Dermis blood vessel endothelial cell (primary cell): ENCODE data around the gene CRACR2A. TPM values are rescaled to one million over a fixed set of nuclear protein-coding genes. Genes with fewer than 3 reads are reported as not detected.

ENCODE experiments used
- DNase-seq: peaks from one replicate; pipeline ENCODE4 v3.0.0; 2010
- total RNA-seq: library from RNA; depleted of rRNA; stranded (reverse); fragments of >200 nt; gene quantifications from 2 replicates; pipeline ENCODE4 v1.2.3, GENCODE V29; 2014

The CRACR2A gene
- total RNA-seq, 1 donor from 2014 or later: 8.8 TPM

GRCh38 chr12:3595721-3596120 lies 157.2 kb downstream of the CRACR2A start:
- DNase-seq: no peak

- no peak for DNase-seq
Observed at GRCh38 chr12:3594966-3595365, 157.9 kb downstream of the CRACR2A start.

GRCh38 chr12:3593906-3594483 lies 158.9 kb downstream of the CRACR2A start:
- DNase-seq: no peak

- no peak for DNase-seq
Observed at GRCh38 chr12:3592856-3593625, 159.9 kb downstream of the CRACR2A start.

DNA sequence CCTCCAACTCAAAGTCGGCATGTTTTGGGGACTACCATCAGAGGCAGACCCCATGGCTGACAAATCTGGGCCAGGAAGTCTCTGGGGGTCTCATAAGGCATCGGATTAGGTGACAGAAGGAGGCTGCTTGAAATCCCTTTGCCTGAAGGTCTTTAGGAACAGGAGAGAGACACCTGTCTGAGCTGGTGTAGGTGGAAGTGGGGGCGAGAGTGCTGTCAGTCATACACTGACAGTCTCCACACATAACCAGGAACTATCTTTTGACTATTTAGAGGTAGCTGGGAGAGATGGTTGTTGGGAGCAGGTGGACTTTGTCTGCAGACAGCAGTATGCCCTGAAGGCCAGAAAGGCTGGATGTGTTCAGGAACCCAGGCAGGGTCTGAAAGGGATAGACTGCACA lies 163.2 kb downstream of the CRACR2A start:
- no peak for DNase-seq

DNA sequence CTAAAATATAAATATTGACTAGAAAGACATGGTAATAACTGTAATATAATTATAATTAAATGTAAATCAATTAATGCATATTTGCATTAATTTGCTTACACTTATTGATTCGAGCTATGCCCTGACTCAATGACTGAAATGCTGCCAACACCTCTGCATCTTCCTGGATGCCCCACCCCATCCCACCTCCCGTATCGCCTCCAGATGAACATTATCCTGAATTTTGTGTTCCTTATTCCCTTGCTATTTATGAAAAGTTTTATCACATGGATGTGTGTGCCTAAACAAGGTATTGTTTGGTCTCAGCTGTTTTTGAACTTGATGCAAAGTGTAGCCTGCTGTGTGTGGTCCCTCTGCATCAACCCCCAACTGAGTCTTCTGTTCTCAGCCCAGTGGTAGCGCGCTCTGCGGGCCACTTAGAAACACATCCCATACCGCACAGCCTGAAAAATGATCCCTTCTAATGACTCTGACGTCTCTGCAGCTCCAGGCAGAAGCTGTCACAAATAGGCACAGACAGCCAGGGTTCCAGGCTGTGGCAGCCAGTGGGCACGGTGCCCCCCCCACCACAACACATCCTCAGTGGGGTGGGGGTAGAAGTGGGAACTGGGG lies 165.4 kb downstream of the CRACR2A start:
- DNase-seq: no peak

DNA sequence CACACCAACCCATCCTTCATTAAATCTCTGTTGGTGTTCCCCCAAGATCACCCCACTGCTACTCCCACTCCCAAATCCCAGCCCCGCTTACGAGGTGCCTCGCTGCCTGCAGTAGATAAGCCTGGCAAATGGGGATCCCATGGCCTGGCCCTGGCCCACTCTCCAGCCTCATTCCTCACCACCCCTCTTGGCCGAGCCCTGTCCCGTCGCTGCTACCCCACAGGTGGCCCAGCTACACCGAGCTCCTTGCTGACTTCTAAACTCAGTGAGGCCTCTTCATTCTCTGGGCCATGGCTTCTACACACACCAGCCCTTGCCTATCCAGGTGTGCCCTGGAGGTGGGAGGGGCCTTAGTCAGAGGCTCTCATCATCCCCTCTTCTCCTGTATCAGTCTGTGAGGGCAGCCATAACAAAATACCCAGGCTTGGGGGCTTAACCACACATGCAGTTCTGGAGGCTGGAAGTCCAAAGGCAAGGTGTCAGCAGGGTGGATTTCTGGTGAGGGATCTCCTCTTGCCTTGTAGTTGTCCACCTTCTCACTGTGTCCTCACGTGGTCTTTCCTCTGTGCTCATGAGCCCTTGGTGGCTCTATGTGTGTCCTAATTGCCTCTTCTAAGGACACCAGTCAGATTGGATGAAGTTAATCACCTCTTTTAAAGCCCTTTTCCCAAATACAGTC lies 169.1 kb downstream of the CRACR2A start:
- DNase-seq: no peak

DNA sequence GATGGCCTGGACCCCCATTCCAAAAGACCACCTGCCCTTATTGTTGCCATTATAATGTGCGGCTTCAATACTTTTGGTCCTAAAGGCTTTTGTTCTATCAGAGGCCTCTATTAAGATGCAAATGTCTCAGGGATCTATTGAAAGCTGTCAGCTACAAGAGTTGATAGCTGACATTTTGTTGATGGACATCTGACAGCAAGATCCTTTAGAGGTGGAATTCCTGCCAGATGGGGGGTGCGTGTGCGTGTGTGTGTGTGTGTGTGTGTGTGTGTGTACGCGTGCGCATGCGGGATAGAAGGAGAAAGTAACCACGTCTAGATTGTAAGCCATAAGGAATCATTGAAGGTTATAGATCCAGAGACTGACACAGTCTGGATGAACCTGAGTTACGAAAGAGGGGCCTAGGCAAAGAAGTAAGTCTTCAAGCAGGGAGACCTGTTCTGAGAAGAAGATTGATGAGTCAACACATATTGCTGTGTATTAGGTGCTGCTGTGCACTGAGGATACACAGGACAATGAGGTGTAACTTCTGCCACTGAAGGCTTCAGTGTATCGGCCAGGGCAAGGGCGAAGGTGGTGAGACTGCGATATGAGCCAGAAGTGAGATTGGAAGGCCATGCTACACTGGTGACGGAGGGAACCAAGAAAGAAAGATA lies 172.7 kb downstream of the CRACR2A start:
- no peak for DNase-seq

GRCh38 chr12:3579446-3580093 lies 173.3 kb downstream of the CRACR2A start:
- DNase-seq: no peak

DNA sequence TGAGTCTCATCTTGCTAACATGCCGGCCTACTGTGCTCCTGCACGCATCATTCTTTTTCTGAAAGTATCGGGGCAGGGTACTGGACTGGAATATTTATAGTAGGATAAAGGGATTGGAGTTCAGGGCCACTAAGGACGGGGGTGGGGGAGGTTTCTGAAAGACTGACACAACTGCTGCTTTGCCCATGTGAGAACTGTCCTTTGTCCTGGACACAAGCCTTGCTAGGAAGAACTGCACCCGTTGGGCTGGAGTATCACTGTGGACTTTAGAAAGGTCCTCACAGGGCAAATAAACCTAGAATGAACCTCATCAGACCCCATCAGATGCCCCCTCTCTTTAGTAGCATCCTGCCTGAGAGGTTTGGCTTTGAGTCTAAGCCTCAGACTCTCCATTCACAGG lies 174.4 kb downstream of the CRACR2A start:
- DNase-seq: no peak

DNA sequence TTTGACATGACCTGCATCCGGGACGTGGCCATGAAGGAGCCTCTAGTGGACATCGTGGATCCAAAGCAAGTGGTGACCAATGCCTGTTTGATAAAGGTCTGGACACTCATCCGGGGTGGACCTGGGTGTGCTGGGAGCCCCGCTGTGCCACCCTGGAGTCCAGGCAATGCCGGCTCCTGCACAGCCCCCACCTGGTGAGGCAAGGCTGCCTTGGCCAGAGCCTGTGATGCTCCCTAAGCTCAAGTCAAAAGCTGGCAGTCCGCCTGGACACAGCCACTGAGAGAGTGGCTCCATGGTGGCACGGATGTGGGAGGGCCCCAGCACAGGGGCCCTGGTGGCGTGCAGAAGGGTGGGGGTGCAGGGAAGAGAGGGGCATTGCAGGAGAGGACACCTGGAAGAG lies 176.0 kb downstream of the CRACR2A start:
- no peak for DNase-seq

DNA sequence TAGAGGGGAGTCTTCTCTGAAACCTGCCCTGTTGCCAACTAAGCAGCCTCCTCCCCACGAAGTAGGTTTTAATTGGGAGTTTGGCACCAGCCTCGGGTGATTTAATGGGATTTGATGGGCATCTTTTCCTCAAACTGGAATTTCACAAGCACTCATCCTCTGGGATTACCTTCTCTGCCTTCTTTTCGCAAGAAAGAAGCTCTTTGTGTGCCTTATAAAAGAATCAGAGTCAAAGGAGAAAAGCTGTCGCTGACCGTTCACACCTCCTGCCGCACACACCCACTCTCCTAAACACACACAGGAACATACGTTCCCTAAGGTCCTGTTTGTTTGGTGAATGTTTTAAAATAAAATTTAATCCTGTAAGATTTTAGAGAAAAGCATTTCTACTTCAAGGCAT lies 177.9 kb downstream of the CRACR2A start:
- DNase-seq: no peak

DNA sequence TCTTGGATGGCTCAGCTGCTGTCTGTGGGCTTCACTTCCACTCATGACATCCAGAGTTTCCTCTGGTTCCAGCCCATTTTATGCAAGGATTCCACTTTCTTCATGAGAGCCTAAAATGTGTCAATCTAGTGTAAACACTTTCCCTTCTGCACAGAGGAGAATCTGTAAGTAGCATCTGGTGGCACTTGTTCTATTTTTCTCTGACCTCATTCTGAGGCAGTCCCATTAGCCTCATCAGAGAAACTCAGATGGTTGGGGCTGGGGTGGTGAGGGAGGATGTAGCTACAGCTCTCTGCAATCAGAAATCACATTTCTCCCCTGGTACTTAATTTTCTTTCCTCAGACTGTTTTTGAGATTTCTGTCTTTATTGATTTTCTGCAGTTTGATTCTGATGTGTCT lies 180.3 kb downstream of the CRACR2A start:
- DNase-seq: no peak

DNA sequence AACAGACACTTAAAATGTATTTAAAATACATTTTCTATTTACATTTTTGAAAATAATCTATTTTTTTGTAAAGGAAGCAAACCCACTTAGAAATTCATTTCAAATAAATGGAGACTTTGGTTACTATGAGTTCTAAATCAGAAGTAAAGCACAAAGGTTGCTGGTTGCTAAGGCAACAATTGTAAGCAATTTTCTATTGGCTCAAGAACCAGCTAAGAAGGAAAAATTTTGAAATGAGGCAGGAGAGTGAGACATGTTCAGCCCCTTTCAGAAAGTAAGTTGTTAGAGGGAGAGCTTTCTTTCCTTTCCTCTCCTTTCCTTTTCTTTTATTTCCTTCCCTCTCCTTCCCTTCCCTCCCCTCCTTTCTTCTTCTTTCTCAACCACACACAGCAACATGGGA lies 181.2 kb downstream of the CRACR2A start:
- DNase-seq: no peak

DNA sequence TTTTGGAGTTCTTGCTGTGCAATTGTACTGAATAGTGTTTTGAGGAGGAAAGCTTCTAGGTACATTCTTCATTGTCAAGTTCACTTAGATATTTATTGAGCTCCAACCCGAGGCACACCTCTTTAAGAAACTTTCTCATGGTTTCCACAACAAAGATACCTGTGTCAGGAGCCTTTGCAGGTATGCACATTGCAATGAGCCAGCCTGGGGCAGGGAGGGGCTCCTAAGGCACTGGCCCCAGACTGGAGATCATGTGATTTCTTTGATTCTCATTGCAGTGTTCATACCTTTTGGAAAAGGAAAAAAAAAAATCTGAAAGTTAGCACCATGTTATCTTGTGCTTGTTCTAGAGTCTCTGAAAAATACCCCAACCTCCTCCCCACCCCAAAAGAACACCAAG lies 181.6 kb downstream of the CRACR2A start:
- DNase-seq: no peak

DNA sequence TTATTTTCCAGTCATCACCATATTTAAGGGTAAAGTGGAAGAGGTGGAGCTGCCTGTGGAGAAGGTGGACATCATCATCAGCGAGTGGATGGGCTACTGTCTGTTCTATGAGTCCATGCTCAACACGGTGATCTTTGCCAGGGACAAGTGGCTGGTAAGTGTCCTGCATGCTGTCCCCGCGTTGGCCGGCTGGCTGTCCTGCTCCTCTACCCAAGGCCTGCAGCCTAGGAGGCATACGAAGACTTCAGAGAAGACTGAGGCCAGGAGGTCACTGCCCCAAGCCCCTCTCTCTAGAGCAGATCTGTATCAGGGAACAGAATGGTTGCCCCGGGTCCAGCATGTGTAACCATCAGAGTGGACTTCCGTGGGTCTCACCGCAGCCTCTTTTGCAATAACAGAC lies 184.2 kb downstream of the CRACR2A start:
- DNase-seq: no peak

- no peak for DNase-seq
Observed at GRCh38 chr12:3565985-3566384, 186.9 kb downstream of the CRACR2A start.

Other genes starting within 250 kb of the CRACR2A start
- 3.6 and 5.7 TPM in 2 replicates for gene PARP11, start 120.3 kb upstream of the CRACR2A start, total RNA-seq